DLD1 (cell line): ENCODE data around the gene UAP1L1.

Experiments
- in situ Hi-C: cut with HindIII; loops from 2 replicates; pipeline ENCODE4 v1.10.0; 2017; ENCODE audit warnings: low sequenced_read_pairs

The UAP1L1 gene

GRCh38 chr9:137071282-137071681 is 6.0 kb upstream of the UAP1L1 start:
- in situ Hi-C loops, result no loop called here

- in situ Hi-C loops, result no loop called here
Measured at GRCh38 chr9:137073992-137074399, 3.3 kb upstream of the UAP1L1 start.

- in situ Hi-C loops, result no loop called here
Measured at GRCh38 chr9:137074657-137075274, 2.6 kb upstream of the UAP1L1 start.

- in situ Hi-C loops, result no loop called here
Measured at GRCh38 chr9:137075275-137075775, 2.0 kb upstream of the UAP1L1 start.

GRCh38 chr9:137076636-137077009 is 694 bp upstream of the UAP1L1 start:
- in situ Hi-C loops, result no loop called here

GRCh38 chr9:137077758-137078693 is 709 bp downstream of the UAP1L1 start:
- in situ Hi-C loops, result no loop called here

- in situ Hi-C loops, result no loop called here
Measured at GRCh38 chr9:137078701-137079400, 1.5 kb downstream of the UAP1L1 start.

- in situ Hi-C loops, result no loop called here
Measured at GRCh38 chr9:137079401-137079787, 2.1 kb downstream of the UAP1L1 start.

GRCh38 chr9:137080260-137081122 is 3.2 kb downstream of the UAP1L1 start:
- in situ Hi-C loops, result no loop called here

GRCh38 chr9:137082222-137082924 is 5.1 kb downstream of the UAP1L1 start:
- in situ Hi-C loops, result no loop called here

GRCh38 chr9:137082925-137083290 is 5.6 kb downstream of the UAP1L1 start:
- in situ Hi-C loops, result no loop called here

GRCh38 chr9:137083394-137084004 is 6.2 kb downstream of the UAP1L1 start:
- in situ Hi-C loops, result no loop called here

GRCh38 chr9:137084526-137084925 is 7.2 kb downstream of the UAP1L1 start:
- in situ Hi-C loops, result no loop called here

GRCh38 chr9:137085920-137086530 is 8.7 kb downstream of the UAP1L1 start:
- in situ Hi-C loops, result no loop called here

- in situ Hi-C loops, result no loop called here
Measured at GRCh38 chr9:137086531-137087408, 9.5 kb downstream of the UAP1L1 start, which contains the start of gene MAN1B1. MAN1B1 (plus strand) TSS chr9:137086985; CDS start chr9:137087000, 15 bp downstream.

GRCh38 chr9:137087409-137087925 is 10.2 kb downstream of the UAP1L1 start:
- in situ Hi-C loops, result no loop called here

GRCh38 chr9:137088121-137088520 is 10.8 kb downstream of the UAP1L1 start:
- in situ Hi-C loops, result no loop called here
